Nephron (organoid): Measurements from ENCODE around the gene SYT1.
A peak's percentile ranks its signal among the peaks of the same experiment; 100 is the strongest.

Experiments used
- H3K27ac Mint-ChIP-seq, 3 experiments: 2 replicates each; pipeline ENCODE4 v1.8.0; 2020; ENCODE audit warnings: mixed read lengths in 3 of 3, mild to moderate bottlenecking in 2 of 3, moderate library complexity in 1 of 3
- H3K27me3 Mint-ChIP-seq: 2 replicates; pipeline ENCODE4 v1.8.0; 2021; ENCODE audit warnings: low read depth, mild to moderate bottlenecking, moderate library complexity, mixed read lengths
- H3K36me3 Mint-ChIP-seq: 2 replicates; pipeline ENCODE4 v1.8.0; 2020; ENCODE audit warnings: low read depth, mixed read lengths
- H3K4me1 Mint-ChIP-seq: 2 replicates; pipeline ENCODE4 v1.8.0; 2020; ENCODE audit warnings: mixed read lengths
- H3K4me3 Mint-ChIP-seq, 3 experiments: 2 replicates each; pipeline ENCODE4 v1.8.0; 2020; ENCODE audit warnings: mild to moderate bottlenecking in 3 of 3, mixed read lengths in 3 of 3, moderate library complexity in 2 of 3
- H3K9me3 Mint-ChIP-seq: 2 replicates; pipeline ENCODE4 v1.8.0; 2020; ENCODE audit warnings: mixed read lengths
- TF ChIP-seq, protein P1 (sequence below), 3 experiments: fragments of 200-600 bp; sonication (generic); IDR thresholded peaks; one replicate each; pipeline ENCODE4 v1.5.0; 2021; ENCODE audit warnings: antibody characterized with exemption in 3 of 3; ENCODE audit not compliant: unreplicated experiment in 3 of 3

Gene SYT1

DNA sequence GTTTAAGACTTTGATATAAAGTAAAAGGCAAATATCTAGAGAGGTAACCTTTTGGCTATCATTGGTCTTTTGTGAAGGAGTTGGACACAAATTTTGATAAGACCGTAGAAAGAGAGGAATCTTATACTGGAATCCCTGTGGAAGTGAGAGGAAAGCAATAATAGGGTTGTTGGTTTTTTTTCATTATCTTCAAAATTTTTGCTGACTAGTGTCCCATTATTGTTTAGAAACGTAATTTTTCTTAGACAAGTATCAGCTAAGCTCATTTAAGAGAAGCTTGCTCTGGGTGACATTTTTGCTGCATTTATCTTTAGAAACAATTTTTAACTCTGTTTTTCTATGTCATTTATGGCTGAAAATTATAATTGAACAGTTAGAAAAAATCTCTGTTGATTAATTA is 300.3 kb downstream of the SYT1 start:
- H3K4me3 Mint-ChIP-seq: no peak overlapping the region
- peaks cover 5% of the 10 kb centered on the region for H3K36me3 Mint-ChIP-seq
- no peaks in the 10 kb centered on the region for H3K9me3 Mint-ChIP-seq
- no peak overlapping the region for H3K27ac Mint-ChIP-seq
- TF ChIP-seq, protein P1, sequence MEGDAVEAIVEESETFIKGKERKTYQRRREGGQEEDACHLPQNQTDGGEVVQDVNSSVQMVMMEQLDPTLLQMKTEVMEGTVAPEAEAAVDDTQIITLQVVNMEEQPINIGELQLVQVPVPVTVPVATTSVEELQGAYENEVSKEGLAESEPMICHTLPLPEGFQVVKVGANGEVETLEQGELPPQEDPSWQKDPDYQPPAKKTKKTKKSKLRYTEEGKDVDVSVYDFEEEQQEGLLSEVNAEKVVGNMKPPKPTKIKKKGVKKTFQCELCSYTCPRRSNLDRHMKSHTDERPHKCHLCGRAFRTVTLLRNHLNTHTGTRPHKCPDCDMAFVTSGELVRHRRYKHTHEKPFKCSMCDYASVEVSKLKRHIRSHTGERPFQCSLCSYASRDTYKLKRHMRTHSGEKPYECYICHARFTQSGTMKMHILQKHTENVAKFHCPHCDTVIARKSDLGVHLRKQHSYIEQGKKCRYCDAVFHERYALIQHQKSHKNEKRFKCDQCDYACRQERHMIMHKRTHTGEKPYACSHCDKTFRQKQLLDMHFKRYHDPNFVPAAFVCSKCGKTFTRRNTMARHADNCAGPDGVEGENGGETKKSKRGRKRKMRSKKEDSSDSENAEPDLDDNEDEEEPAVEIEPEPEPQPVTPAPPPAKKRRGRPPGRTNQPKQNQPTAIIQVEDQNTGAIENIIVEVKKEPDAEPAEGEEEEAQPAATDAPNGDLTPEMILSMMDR (IDR thresholded peaks at IDR 0.05; ENCODE audit: unreplicated experiment in 3 of 3): no peak
- no peaks in the 10 kb centered on the region for H3K27me3 Mint-ChIP-seq
- no peaks in the 10 kb centered on the region for H3K4me1 Mint-ChIP-seq

DNA sequence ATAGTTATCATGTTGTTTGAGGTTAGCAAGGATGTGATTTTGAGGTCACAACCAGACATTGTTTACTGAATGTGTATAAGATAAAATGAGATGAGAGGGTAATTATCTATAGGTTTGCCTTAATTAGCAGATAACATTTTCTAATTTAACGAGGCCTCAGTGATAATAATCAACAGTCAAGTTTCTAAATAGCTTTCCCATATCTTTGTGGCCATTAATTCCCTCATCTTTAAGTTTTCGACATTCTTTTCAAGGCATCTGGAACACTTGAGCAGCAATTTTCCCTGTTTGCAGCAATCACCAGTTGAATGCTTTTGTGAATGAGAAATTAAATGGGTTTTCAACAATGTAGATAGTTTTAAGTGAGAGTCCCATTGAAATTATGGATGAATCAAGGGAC is 304.1 kb downstream of the SYT1 start:
- peaks cover 7% of the 10 kb centered on the region for H3K9me3 Mint-ChIP-seq
- H3K27ac Mint-ChIP-seq: no peak overlapping the region
- H3K4me3 Mint-ChIP-seq: no peak overlapping the region
- H3K36me3 Mint-ChIP-seq: peaks cover 19% of the 10 kb centered on the region
- TF ChIP-seq, protein P1 (IDR thresholded peaks at IDR 0.05; ENCODE audit: unreplicated experiment in 3 of 3): no peak
- H3K27me3 Mint-ChIP-seq: no peaks in the 10 kb centered on the region
- peaks cover 6% of the 10 kb centered on the region for H3K4me1 Mint-ChIP-seq

DNA sequence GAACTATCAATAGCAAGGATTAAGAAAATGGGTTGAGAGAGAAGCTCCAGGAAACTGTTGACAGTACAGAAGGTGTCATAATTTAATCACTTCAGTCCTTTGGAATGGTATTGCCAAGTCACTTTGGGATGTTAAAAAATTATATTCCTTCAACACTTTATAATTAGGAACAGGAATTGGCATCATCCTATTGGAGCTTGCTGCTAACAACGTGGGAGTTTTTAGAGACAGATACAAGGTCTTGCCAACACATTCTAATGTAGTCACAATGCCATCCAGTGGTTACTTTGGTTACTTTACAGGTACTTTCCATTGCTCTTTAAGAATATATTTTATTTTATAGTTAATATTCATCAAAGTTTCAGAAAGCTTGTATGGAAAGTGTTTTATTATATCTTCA is 310.1 kb downstream of the SYT1 start:
- peaks cover 15% of the 10 kb centered on the region for H3K9me3 Mint-ChIP-seq
- TF ChIP-seq, protein P1 (IDR thresholded peaks at IDR 0.05; ENCODE audit: unreplicated experiment in 3 of 3): peak; percentile 31 to 59 (median 34)
- peaks cover 9% of the 10 kb centered on the region for H3K4me1 Mint-ChIP-seq
- H3K4me3 Mint-ChIP-seq: no peak overlapping the region
- H3K36me3 Mint-ChIP-seq: peaks cover 26% of the 10 kb centered on the region
- H3K27me3 Mint-ChIP-seq: no peaks in the 10 kb centered on the region
- H3K27ac Mint-ChIP-seq: peak overlapping the region in 1 of 3 experiments; percentile 24

DNA sequence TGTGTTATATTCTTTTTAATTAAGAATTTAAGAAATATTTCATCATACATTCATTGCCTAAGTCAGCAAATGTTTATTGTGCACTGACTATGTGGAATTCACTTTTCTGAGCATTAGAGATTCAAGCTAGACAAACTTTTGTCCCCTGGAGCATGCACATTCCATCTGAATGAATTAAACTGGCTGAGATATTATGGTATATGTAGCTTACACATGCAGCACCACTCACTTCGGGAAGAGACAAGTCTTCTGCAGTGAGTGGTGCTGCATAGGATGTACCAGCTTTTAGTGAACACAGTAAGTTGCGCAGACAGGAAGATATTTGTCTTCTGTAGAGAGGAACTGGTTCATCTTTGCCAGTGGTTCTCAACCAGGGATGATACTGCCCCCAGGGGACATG is 318.4 kb downstream of the SYT1 start:
- no peak overlapping the region for H3K27ac Mint-ChIP-seq
- peaks cover 14% of the 10 kb centered on the region for H3K4me1 Mint-ChIP-seq
- no peaks in the 10 kb centered on the region for H3K27me3 Mint-ChIP-seq
- H3K9me3 Mint-ChIP-seq: peaks cover 3% of the 10 kb centered on the region
- no peak overlapping the region for H3K4me3 Mint-ChIP-seq
- H3K36me3 Mint-ChIP-seq: peaks cover 12% of the 10 kb centered on the region
- TF ChIP-seq, protein P1 (IDR thresholded peaks at IDR 0.05; ENCODE audit: unreplicated experiment in 3 of 3): no peak

DNA sequence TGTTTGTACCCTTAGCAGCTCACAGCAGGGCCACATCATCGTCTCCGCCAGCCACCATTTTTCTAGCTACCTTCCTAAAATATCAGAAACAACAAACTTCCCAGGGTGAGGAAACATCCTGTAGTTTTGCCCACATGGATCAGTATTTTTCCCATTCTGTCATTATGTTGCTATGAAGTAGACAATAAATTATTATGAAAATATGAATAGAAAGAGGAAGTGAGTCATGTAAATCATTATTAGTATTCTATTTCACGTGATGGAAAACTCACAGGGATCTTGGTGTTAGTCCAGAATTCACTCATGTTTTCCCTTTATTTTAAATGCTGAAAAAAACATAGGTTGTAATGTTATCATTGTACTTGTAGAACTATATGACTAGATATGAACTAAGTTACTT is 319.4 kb downstream of the SYT1 start:
- H3K27me3 Mint-ChIP-seq: no peaks in the 10 kb centered on the region
- peaks cover 14% of the 10 kb centered on the region for H3K4me1 Mint-ChIP-seq
- H3K4me3 Mint-ChIP-seq: no peak overlapping the region
- H3K9me3 Mint-ChIP-seq: no peaks in the 10 kb centered on the region
- TF ChIP-seq, protein P1 (IDR thresholded peaks at IDR 0.05; ENCODE audit: unreplicated experiment in 3 of 3): no peak
- H3K27ac Mint-ChIP-seq: peak overlapping the region; percentile 21 to 37 (median 26)
- H3K36me3 Mint-ChIP-seq: peaks cover 9% of the 10 kb centered on the region

DNA sequence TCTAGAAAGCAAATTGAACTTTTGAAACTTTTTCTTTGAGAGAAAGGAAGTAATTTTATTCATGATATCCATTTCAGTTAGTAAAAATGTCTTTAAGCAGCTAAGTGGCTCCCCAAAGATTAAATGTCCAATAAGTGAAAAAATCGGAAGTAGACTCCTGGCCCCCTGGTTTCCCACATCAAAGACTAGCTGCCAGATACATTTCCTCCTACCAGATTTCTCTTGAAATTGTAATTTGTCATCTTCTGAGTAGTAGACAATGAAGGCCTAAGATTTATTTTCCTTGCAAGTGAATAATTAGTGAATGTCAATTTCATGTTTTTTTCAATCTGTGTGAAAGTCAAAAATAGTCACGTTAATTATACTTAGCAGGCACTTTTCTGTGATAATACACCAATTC is 321.9 kb downstream of the SYT1 start:
- H3K4me1 Mint-ChIP-seq: peaks cover 17% of the 10 kb centered on the region

More for the DNA sequence above, 321.9 kb downstream of the SYT1 start:
- Mint-ChIP-seq H3K27me3 (no peaks in the 10 kb centered on the region), H3K9me3 (no peaks in the 10 kb centered on the region), H3K4me3 (no peak overlapping the region), H3K36me3 (peaks cover 8% of the 10 kb centered on the region), H3K27ac (no peak overlapping the region)
- TF ChIP-seq, protein P1 (IDR thresholded peaks at IDR 0.05; ENCODE audit: unreplicated experiment in 3 of 3): no peak
